Activated T-helper 1 cell treated with Interleukin-2 at 50 U/mL for 16 hours (primary cell): ENCODE data around the gene COL6A2.
"Not testable (repeated sequence)": the region's sequence is repeated elsewhere in the genome, so short reads cannot be mapped to it uniquely, and the experiment has no call there.

ENCODE experiments used
- DNase-seq: peaks from one replicate; pipeline ENCODE4 v3.0.0-alpha.2; 2020; ENCODE audit warnings: low read depth

The COL6A2 gene

DNA sequence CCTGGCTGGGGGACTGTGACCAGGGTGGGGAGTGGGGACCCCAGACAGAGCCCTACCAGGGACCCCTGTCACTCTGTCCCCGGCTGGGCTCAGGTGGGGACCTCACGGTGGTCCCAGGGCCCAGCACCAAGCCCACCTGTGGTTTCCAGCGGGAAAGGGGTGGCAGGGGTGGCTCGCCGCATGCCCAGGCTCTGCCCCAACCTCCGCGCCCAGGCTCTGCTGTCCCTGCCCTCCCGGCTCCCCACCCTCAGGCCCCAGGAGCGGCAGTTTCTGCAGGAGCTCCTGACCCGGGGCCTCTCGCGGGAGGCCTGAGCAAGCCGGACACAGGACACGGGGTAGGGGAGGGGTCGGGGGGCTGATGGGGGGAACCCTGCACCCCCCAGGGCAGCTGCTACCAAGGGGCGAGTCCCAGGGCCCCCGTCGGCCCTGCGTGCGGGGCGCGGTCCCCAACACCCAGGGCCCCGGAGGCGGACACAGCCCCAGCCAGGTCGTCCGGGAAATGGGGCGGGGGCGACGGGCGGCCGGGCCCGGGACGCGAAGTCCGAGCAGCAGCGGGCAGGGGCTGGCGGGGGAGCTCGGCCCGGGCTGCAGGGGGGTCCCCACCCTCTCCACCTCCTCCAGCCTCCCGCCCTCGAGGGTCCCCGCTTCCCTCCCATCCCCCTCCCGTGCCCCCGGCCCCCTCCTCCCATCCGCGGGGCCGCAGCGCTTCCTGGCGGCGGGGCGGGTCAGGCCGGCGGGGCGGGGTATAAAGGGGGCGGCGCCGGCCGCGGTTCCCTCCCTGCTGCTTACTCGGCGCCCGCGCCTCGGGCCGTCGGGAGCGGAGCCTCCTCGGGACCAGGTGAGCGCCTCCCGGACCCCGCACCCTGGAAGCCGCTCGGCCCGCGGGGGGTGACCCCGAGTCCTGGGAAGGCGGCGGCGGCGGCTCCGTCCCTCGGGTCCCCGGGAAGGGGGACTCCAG lies at the start of gene COL6A2:
Gene COL6A2 (plus strand): TSS at position 777 of the 958 bp plus-strand sequence.
- DNase-seq = peak; percentile 27

DNA sequence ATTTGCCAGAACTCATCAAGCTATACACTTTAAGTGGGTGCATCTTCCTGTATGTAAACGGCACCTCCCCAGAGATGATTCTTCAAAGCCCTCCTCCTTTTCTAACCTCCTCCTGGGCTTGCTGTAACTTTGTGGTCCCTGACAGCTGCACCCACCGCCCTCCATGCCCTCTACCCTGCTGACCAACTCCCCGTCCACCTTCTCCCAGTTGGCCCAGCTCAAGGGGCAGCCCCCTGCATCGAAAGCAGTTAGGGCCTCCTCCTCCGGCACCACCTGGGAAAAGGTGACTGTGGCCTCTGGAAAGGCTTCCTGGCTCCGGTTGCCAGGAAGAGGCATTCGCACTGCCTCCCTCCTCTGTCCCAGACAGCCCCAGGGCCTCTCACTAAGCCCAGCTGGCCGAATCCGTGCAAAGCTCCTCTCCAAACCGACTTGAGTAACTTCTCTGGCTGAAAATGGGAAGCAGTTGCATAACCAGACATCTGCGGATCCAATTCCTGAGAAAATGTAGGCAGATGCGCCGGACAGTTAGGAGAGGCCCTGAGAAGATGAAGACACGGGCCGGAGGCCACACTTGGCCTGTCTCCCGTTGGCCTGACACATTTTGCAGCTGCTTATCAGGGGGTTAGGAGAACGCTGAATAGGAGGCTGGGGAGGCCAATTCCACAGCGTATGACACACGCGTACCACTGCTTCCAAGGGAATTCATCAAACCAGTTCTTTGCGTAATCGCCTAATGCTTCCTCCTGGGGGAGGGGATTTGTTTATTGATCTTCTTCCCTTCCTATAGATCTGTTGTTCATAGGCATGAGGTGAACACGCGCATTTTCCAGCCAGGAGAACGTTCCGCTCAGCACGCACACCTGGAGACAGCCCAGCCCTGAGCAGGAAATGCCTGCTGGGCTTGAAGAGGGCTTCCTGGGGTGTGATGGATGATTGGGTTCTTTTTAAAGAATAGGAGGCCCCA lies 48.7 kb upstream of the COL6A2 start:
- no peak for DNase-seq

DNA sequence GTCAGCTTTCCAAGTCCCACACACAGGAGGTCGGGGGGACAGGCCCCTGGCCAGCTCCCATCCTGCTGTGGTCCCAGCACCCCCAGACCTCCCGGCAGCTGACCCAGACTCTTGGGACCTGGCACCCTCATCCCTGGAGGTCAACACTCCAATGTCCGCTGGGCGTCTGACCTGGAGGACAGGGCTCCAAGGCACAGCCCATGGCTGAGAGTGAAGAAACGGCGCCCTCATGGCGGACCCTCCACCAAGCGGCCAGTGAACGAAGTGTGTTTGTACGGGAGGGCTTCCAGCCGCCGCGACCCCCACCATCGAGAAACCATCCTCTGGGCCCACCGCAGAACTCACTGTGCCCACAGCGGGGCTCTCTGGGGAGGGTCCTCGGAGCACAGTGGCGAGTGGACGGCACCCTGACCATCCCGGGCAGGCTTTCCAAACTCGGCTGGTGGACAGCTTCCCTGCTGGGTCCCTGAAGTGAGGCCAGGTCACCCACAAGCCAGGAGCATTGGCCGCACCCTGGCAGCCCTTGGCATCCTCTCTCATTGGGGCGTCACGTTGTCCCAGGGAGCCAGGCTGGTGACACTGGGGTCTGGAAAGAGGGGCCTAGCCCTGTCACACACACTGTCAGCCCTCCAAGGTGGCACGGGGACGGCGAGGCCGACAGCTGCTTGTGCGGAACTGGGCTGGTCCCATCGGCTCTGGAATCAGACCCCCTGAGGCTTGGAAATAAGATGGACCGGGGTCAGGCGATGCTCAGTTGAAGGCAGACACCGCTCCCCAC lies 47.8 kb upstream of the COL6A2 start:
- no peak for DNase-seq

DNA sequence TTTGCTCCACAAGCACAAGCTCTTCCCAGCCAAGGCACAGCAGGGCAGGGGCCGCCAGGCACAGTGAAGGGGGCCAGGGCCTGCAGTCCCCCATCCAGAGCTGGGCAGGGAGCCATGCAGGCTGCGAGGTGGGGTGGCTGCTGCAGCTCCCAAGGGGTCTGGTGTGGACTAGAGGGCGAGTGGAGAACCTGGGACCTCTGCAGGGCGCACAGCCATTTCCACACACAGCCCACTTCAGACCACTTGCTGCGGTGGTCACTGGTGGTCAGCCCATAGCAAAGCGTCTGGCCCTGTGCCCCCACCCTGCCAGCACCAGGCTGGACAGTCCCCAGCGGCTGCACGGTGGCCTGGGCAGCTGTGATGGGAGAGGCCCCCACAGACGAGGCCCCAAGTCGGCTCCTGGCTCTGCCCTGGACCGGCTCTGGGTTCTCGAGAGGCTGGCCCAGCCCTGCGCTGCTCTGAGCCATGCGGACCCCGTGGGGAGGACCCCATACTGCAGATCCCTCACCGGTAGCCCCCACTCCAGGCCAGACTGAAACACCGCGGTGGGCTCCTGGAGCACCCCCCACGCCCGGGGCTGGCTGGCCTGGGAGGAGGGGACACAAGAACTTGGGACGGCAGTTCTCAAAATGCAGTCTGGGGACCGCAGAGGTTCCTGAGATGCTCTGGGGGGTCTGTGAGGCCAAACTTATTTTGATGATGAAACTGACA lies 47.1 kb upstream of the COL6A2 start:
- no peak for DNase-seq

DNA sequence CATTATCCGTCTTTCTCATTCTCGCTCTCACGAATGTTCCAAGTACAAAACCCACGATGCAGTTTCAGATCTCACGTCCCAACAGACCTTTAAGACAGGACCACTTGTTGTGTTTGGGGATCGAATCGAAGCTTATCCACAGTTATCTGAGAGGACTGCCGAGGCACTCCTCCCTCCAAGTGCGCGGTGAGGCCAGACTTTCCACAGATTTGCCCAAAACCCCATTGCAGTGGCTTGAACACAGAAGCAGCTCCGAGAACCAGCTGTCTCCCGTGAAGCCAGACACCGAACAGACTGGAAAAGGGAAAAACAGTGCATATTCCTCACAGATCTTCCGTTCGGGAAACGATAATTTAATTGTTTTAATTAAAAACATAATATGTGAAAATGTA lies 46.5 kb upstream of the COL6A2 start:
- DNase-seq = no peak

DNA sequence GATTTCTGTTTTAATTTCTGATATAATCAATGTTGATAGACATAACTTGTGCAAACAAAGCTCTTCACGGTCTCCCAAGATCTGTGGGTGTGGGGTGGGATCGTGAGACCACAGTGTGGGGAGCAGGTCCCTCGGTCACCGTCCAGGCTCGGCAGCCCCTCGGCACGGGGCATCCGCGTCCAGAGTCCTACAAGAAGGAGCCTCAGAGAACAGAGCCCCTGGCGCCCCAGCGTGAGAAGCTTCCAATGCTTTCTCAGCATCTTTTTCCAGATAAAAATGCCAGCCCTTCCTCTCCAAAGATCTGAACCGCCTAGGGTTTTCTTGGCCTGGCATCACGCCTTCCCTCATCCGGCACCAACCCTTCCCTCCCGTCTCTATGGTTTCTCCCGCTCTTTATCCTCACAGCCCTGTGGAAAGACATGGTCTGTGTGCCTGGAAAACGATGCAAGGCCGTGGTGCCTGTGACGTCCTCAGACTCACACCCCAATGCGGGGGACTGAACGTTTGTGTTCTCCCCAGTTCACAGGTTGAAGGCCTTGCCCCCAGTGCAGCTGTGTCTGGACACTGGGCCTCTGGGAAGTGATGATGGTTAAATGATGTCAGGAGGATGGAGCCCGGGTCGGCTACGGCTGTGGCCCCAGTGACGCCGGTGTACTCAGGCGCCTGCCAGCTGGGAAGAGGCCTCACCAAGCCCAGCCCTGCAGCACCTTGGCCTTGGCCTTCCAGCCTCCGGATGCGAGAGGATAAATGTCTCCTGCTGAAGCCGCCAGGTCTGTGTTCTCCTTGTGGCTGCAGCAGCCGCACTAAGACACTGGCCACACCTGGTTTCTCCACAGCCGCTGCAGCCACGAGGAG lies 45.9 kb upstream of the COL6A2 start:
- no peak for DNase-seq

- no peak for DNase-seq
These were observed 44.9 kb upstream of the COL6A2 start for GRCh38 chr21:46052703-46053651.

GRCh38 chr21:46054031-46054430 lies 43.9 kb upstream of the COL6A2 start:
- no peak for DNase-seq

DNA sequence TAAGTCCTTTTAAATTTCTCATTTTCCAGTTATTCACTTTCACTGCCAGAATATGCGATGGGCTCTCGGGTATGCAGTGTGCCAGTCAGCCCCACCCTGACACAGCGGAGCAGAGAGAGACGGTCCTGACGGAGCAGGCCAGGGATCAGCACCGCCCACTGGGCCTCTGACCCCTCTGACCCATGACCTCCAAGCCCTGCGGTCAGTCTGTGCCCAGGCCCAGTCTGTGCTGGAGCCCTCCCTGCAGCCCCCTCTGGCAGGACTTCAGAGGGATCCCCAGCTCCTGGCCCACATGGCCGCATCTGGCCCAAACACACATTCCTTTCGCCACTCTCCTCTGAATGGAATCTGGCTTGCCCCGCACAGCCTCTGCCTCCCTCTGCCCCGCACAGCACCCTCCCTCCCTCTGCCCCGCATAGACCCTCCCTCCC lies 43.4 kb upstream of the COL6A2 start:
- DNase-seq = no peak

DNA sequence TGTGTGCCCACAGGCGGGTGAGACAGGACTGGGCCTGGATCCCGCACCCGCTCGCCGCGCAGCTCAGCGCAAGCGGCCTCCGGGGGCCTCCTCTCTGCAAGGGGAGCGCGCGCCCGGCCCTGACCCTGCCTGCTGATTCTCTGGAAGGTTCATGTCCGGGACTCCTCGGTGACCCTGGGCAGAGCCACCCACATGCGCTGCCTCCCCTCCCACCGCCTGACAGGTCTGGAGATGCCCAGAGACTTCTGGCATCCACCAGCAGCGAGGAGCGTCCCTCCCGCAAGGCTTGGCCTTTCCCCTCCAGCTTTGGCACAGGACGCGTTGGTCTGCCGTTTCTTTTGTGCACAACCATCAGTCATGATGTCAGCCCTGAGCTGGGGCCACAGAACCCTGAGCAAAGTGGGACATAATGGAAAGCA lies 42.0 kb upstream of the COL6A2 start:
- no peak for DNase-seq

DNA sequence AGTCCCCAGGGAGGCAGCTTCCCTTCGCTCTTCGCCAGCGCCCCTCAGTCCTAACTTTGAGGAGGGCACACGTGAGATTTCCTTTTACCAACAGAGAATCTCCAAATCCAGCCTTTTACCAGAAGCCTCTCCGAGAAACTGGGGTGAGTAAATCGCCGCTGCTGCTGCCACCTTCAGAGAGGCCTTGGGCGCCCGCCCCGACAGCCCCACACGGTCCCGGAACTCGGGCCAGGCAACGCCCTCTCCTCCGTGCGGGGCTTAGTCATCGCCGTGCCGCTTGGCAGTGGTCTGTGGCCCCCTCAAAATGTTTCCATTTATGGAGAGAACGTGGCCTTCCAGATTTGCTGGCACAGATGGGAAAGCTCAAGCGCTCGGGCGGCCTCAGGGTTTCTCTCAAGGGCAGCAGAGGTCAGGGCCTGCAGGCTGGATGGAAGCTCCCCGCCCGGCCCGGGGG lies 41.4 kb upstream of the COL6A2 start:
- DNase-seq = no peak

DNA sequence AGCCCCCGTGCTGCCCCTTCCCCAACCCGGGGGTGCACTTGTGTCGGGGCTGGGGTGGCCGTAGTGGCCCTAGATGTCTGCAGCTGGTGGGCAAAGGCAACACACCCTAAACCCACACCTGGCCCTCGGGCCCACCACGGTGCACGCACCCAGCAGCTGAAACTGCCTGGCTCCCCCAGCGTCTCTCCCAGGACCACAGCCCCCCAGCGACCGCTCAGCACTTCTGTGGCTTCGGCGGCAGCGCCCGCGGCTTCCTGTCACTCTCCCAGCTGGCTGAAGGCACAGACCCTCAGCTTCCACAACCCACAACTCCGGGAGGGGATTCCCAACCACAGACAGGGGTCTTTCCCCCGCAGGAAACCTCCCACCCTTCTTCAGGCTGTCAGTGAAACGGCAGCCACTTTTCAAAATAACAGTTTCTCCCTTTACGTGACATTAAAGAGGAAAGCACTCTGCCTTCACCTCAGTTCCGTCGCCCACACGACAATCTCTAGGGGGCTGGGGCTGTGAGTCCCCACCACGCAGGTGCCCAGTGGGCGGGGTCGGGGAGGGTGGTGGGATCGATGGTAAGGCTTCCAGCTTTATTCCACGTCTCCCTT lies 40.7 kb upstream of the COL6A2 start:
- no peak for DNase-seq

GRCh38 chr21:46057710-46058241 lies 40.1 kb upstream of the COL6A2 start:
- no peak for DNase-seq

- no peak for DNase-seq
These were observed 39.3 kb upstream of the COL6A2 start for GRCh38 chr21:46058431-46059145.

DNA sequence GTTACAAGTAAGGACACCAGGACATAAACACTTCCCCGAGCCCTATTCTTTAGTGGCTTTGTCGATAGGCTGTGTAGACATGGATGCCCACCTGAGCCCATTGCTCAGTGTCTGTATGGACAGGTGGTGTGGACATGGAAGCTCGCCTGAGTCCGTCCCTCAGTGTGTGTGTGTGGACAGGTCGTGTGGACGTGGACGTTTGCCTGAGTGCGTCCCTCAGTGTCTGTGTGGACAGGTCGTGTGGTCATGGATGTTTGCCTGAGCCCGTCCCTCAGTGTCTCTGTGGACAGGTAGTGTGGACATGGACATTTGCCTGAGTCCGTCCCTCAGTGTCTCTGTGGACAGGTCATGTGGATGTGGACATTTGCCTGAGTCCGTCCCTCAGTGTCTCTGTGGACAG lies 38.7 kb upstream of the COL6A2 start:
- no peak for DNase-seq

- DNase-seq = not testable (repeated sequence)
These were observed 38.0 kb upstream of the COL6A2 start for GRCh38 chr21:46059711-46060455.

GRCh38 chr21:46060596-46061061 lies 37.3 kb upstream of the COL6A2 start:
- DNase-seq = no peak
